ENCODE measurements around the gene NPB.

DNA sequence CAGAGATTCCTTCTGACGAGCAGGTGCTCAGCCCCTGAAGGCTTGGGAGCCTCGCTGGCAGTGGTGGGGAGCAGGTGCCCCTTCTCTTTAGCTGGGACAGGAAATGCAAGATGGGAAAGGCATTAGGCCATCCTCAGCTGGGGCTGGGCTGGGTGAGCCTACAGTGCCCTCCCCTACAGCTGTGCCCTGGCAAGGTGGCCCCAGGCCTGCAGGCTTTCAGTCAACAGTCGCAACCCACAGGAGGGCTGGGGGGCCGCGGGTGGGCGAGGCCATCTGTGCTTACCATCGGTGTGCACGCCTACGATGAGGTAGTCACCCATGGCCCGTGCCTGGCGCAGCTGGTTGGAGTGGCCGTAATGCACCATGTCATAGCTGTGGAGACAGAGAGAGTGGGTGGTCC is 7.2 kb downstream of the NPB start:
- no peak for TF ChIP-seq POLR2A (IDR thresholded peaks at IDR 0.05)
- TF ChIP-seq, protein P1, sequence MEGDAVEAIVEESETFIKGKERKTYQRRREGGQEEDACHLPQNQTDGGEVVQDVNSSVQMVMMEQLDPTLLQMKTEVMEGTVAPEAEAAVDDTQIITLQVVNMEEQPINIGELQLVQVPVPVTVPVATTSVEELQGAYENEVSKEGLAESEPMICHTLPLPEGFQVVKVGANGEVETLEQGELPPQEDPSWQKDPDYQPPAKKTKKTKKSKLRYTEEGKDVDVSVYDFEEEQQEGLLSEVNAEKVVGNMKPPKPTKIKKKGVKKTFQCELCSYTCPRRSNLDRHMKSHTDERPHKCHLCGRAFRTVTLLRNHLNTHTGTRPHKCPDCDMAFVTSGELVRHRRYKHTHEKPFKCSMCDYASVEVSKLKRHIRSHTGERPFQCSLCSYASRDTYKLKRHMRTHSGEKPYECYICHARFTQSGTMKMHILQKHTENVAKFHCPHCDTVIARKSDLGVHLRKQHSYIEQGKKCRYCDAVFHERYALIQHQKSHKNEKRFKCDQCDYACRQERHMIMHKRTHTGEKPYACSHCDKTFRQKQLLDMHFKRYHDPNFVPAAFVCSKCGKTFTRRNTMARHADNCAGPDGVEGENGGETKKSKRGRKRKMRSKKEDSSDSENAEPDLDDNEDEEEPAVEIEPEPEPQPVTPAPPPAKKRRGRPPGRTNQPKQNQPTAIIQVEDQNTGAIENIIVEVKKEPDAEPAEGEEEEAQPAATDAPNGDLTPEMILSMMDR (IDR thresholded peaks at IDR 0.05): no peak
